Gastrocnemius medialis (tissue), 4 donors: ENCODE measurements around the gene BIRC7.

Experiments
- CTCF ChIP-seq, 5 experiments: fragments of 450-650 bp in 3 of 5; fragments of 200-600 bp in 2 of 5; sonication (generic) in 2 of 5; IDR thresholded peaks in 4 of 5; conservative IDR thresholded peaks in 1 of 5; 1 replicate in 4 of 5; 2 replicates in 1 of 5; pipeline ENCODE4 v1.5.1; 2016 to 2019; ENCODE audit warnings: antibody characterized with exemption in 5 of 5, mild to moderate bottlenecking in 3 of 5, moderate library complexity in 3 of 5
- POLR2A ChIP-seq, 2 donors: fragments of 450-650 bp; IDR thresholded peaks; one replicate each; pipeline ENCODE4 v1.6.1; 2017; ENCODE audit warnings: antibody characterized with exemption in 2 of 2, mild to moderate bottlenecking in 2 of 2, moderate library complexity in 2 of 2

DNA sequence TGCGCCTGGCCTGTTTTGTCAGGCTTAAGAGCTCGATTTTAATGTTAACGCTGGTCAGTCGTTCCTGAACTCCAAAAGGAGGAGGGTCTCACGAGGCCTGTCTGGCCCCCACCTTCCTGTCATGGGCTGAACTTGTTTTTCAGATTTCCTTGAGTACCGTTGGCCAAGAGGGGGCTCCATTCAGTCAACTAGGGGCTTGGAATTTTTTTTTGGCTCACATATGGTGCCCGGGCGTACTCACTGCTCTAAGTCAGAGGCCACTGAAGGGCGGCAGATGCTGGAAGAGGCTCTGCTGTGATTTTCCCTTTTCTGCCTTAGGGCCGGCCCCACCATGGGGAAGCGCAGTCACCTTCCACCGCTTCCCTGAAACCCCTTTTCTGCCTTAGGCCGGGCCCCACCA lies 6.9 kb upstream of the BIRC7 start:
- TF ChIP-seq CTCF (IDR thresholded peaks at IDR 0.05 in 4 of 5, conservative IDR thresholded peaks at IDR 0.05 in 1 of 5) (no peak), POLR2A (IDR thresholded peaks at IDR 0.05) (no peak)
